ENCODE data around the gene USP17L22. TPM values are rescaled to one million over a fixed set of nuclear protein-coding genes. Genes with fewer than 3 reads are reported as not detected.

USP17L22 gene
- total and polyA plus RNA-seq, 2 of the 4 experiments (the other 2 are of a cell fraction) = not detected

Other genes with a start within 250 kb of the USP17L22 start
- gene FAM90A26, start 97.2 kb upstream of the USP17L22 start, total RNA-seq (2012; rRNA removed) = not detected in 2 replicates
- gene FAM90A26, start 97.2 kb upstream of the USP17L22 start, polyA plus RNA-seq (2012; rRNA removed) = not detected in 2 replicates
- gene USP17L10, start 57.0 kb upstream of the USP17L22 start, total RNA-seq (2012; rRNA removed) = not detected in 2 replicates
- not detected in 2 replicates for gene USP17L10, start 57.0 kb upstream of the USP17L22 start, polyA plus RNA-seq (2012; rRNA removed)
- not detected in 2 replicates for gene USP17L11, start 52.2 kb upstream of the USP17L22 start, total RNA-seq (2012; rRNA removed)
- gene USP17L11, start 52.2 kb upstream of the USP17L22 start, polyA plus RNA-seq (2012; rRNA removed) = not detected in 2 replicates
- not detected in 2 replicates for gene USP17L12, start 47.5 kb upstream of the USP17L22 start, total RNA-seq (2012; rRNA removed)
- not detected in 2 replicates for gene USP17L12, start 47.5 kb upstream of the USP17L22 start, polyA plus RNA-seq (2012; rRNA removed)
- gene USP17L13, start 42.7 kb upstream of the USP17L22 start, total RNA-seq (2012; rRNA removed) = not detected in 2 replicates
- gene USP17L13, start 42.7 kb upstream of the USP17L22 start, polyA plus RNA-seq (2012; rRNA removed) = not detected in 2 replicates
- gene USP17L15, start 33.2 kb upstream of the USP17L22 start, total RNA-seq (2012; rRNA removed) = not detected in 2 replicates
- gene USP17L15, start 33.2 kb upstream of the USP17L22 start, polyA plus RNA-seq (2012; rRNA removed) = not detected in 2 replicates
- gene USP17L17, start 23.7 kb upstream of the USP17L22 start, total RNA-seq (2012; rRNA removed) = not detected in 2 replicates
- gene USP17L17, start 23.7 kb upstream of the USP17L22 start, polyA plus RNA-seq (2012; rRNA removed) = not detected in 2 replicates
- not detected in 2 replicates for gene USP17L18, start 19.0 kb upstream of the USP17L22 start, total RNA-seq (2012; rRNA removed)
- gene USP17L18, start 19.0 kb upstream of the USP17L22 start, polyA plus RNA-seq (2012; rRNA removed) = not detected in 2 replicates
- not detected in 2 replicates for gene USP17L19, start 14.2 kb upstream of the USP17L22 start, total RNA-seq (2012; rRNA removed)
- gene USP17L19, start 14.2 kb upstream of the USP17L22 start, polyA plus RNA-seq (2012; rRNA removed) = not detected in 2 replicates
- gene USP17L20, start 9.5 kb upstream of the USP17L22 start, total RNA-seq (2012; rRNA removed) = not detected in 2 replicates
- gene USP17L20, start 9.5 kb upstream of the USP17L22 start, polyA plus RNA-seq (2012; rRNA removed) = not detected in 2 replicates
- gene USP17L21, start 4.7 kb upstream of the USP17L22 start, total RNA-seq (2012; rRNA removed) = not detected in 2 replicates
- not detected in 2 replicates for gene USP17L21, start 4.7 kb upstream of the USP17L22 start, polyA plus RNA-seq (2012; rRNA removed)
- gene USP17L24, start 57.5 kb downstream of the USP17L22 start, total RNA-seq (2012; rRNA removed) = not detected in 2 replicates
- gene USP17L24, start 57.5 kb downstream of the USP17L22 start, polyA plus RNA-seq (2012; rRNA removed) = not detected in 2 replicates
- gene USP17L25, start 62.3 kb downstream of the USP17L22 start, total RNA-seq (2012; rRNA removed) = not detected in 2 replicates
- not detected in 2 replicates for gene USP17L25, start 62.3 kb downstream of the USP17L22 start, polyA plus RNA-seq (2012; rRNA removed)
- not detected in 2 replicates for gene USP17L26, start 67.0 kb downstream of the USP17L22 start, total RNA-seq (2012; rRNA removed)
- not detected in 2 replicates for gene USP17L26, start 67.0 kb downstream of the USP17L22 start, polyA plus RNA-seq (2012; rRNA removed)
- gene USP17L5, start 71.8 kb downstream of the USP17L22 start, total RNA-seq (2012; rRNA removed) = not detected in 2 replicates
- gene USP17L5, start 71.8 kb downstream of the USP17L22 start, polyA plus RNA-seq (2012; rRNA removed) = not detected in 2 replicates
- not detected in 2 replicates for gene USP17L27, start 76.5 kb downstream of the USP17L22 start, total RNA-seq (2012; rRNA removed)
- gene USP17L27, start 76.5 kb downstream of the USP17L22 start, polyA plus RNA-seq (2012; rRNA removed) = not detected in 2 replicates
- not detected in 2 replicates for gene USP17L28, start 81.3 kb downstream of the USP17L22 start, total RNA-seq (2012; rRNA removed)
- not detected in 2 replicates for gene USP17L28, start 81.3 kb downstream of the USP17L22 start, polyA plus RNA-seq (2012; rRNA removed)
- not detected in 2 replicates for gene USP17L29, start 86.0 kb downstream of the USP17L22 start, total RNA-seq (2012; rRNA removed)
- gene USP17L29, start 86.0 kb downstream of the USP17L22 start, polyA plus RNA-seq (2012; rRNA removed) = not detected in 2 replicates
- gene USP17L30, start 95.5 kb downstream of the USP17L22 start, total RNA-seq (2012; rRNA removed) = not detected in 2 replicates
- not detected in 2 replicates for gene USP17L30, start 95.5 kb downstream of the USP17L22 start, polyA plus RNA-seq (2012; rRNA removed)
- gene DEFB131A, start 176.8 kb downstream of the USP17L22 start, total RNA-seq (2012; rRNA removed) = not detected in 2 replicates
- not detected in 2 replicates for gene DEFB131A, start 176.8 kb downstream of the USP17L22 start, polyA plus RNA-seq (2012; rRNA removed)